ENCODE data around the gene CCDC60. TPM values are rescaled to one million over a fixed set of nuclear protein-coding genes. Genes with fewer than 3 reads are reported as not detected.

Gene CCDC60
- total RNA-seq, 4 donors from 2014 or later = not detected

- DNase-seq (ENCODE audit: extremely low spot score) = no peak
- 94% methylated on average over 2 of the region's 2 CpGs for whole genome bisulfite sequencing
- intact Hi-C loops (cut with DNase I) = no loop called here
Measured at GRCh38 chr12:119307747-119308146, 26.8 kb upstream of the CCDC60 start.

GRCh38 chr12:119308708-119309456, 25.6 kb upstream of the CCDC60 start:
- intact Hi-C loops (cut with DNase I) = no loop called here
- TF ChIP-seq POLR2A (IDR thresholded peaks at IDR 0.05; ENCODE audit: low read depth) (no peak), CTCF (IDR thresholded peaks at IDR 0.05) (no peak), POLR2AphosphoS5 (IDR thresholded peaks at IDR 0.05) (no peak), EP300 (IDR thresholded peaks at IDR 0.05) (no peak)
- Histone ChIP-seq H3K36me3 (no peaks in the 10 kb centered on the region), H3K27me3 (no peaks in the 10 kb centered on the region), H3K4me1 (peaks cover 0 to 21% (median 12%) of the 10 kb centered on the region in 4 donors), H3K9me3 (no peaks in the 10 kb centered on the region), H3K27ac (replicated peaks in 1 of 4) (no peak overlapping the region), H3K4me3 (no peak overlapping the region)
- no peak for DNase-seq (ENCODE audit: extremely low spot score)
- 54% methylated on average over 19 of the region's 19 CpGs for WGBS

More at GRCh38 chr12:119307747-119308146, 26.8 kb upstream of the CCDC60 start:
- Histone ChIP-seq H3K4me1 (peaks cover 0 to 22% (median 12%) of the 10 kb centered on the region in 4 donors), H3K27ac (replicated peaks in 1 of 4) (no peak overlapping the region), H3K27me3 (no peaks in the 10 kb centered on the region), H3K4me3 (no peak overlapping the region), H3K36me3 (no peaks in the 10 kb centered on the region), H3K9me3 (no peaks in the 10 kb centered on the region)
- TF ChIP-seq EP300 (IDR thresholded peaks at IDR 0.05) (no peak), POLR2A (IDR thresholded peaks at IDR 0.05; ENCODE audit: low read depth) (no peak), CTCF (IDR thresholded peaks at IDR 0.05) (no peak), POLR2AphosphoS5 (IDR thresholded peaks at IDR 0.05) (no peak)

GRCh38 chr12:119311878-119312277, 22.7 kb upstream of the CCDC60 start:
- intact Hi-C loops (cut with DNase I) = loop anchor here (10.0 kb wide), 1 partner anchor 197 kb away; no protein-coding TSS in a partner anchor
- WGBS = 86% methylated on average over 4 of the region's 4 CpGs
- Histone ChIP-seq H3K4me1 (peaks cover 0 to 21% (median 12%) of the 10 kb centered on the region in 4 donors), H3K36me3 (no peaks in the 10 kb centered on the region), H3K9me3 (no peaks in the 10 kb centered on the region), H3K27ac (replicated peaks in 1 of 4) (no peak overlapping the region), H3K4me3 (no peak overlapping the region), H3K27me3 (no peaks in the 10 kb centered on the region)
- no peak for TF ChIP-seq POLR2AphosphoS5 (IDR thresholded peaks at IDR 0.05)
- TF ChIP-seq EP300 (IDR thresholded peaks at IDR 0.05) = no peak
- no peak for TF ChIP-seq CTCF (IDR thresholded peaks at IDR 0.05)
- TF ChIP-seq POLR2A (IDR thresholded peaks at IDR 0.05; ENCODE audit: low read depth) = no peak
- DNase-seq (ENCODE audit: extremely low spot score) = no peak

- 79% methylated on average over 1 of the region's 1 CpG for whole genome bisulfite sequencing
- no peaks in the 10 kb centered on the region for H3K27me3 ChIP-seq
- no peak for DNase-seq (ENCODE audit: extremely low spot score)
- peaks cover 0 to 21% (median 12%) of the 10 kb centered on the region in 4 donors for H3K4me1 ChIP-seq
- intact Hi-C loops (cut with DNase I) = loop anchor here (10.0 kb wide), 1 partner anchor 198 kb away; no protein-coding TSS in a partner anchor
- H3K4me3 ChIP-seq = no peak overlapping the region
- H3K36me3 ChIP-seq = no peaks in the 10 kb centered on the region
- no peaks in the 10 kb centered on the region for H3K9me3 ChIP-seq
- H3K27ac ChIP-seq (replicated peaks in 1 of 4) = no peak overlapping the region
- no peak for TF ChIP-seq POLR2AphosphoS5 (IDR thresholded peaks at IDR 0.05)
- TF ChIP-seq EP300 (IDR thresholded peaks at IDR 0.05) = no peak
- TF ChIP-seq POLR2A (IDR thresholded peaks at IDR 0.05; ENCODE audit: low read depth) = no peak
- no peak for TF ChIP-seq CTCF (IDR thresholded peaks at IDR 0.05)
Measured at GRCh38 chr12:119312904-119313303, 21.6 kb upstream of the CCDC60 start.

All from esophagus muscularis mucosa (tissue), 4 donors.